Stimulated activated CD4-positive, alpha-beta T cell treated with anti-CD3 and anti-CD28 coated beads, Interleukin-12 subunit alpha, Interleukin-12 subunit beta, amount 100 ng/mL, for 48 hours (primary cell): ENCODE data around the gene DOHH.
"Not testable (repeated sequence)": the region's sequence is repeated elsewhere in the genome, so short reads cannot be mapped to it uniquely, and the experiment has no call there.

Source experiments
- DNase-seq, 3 donors: peaks; one replicate each; pipeline ENCODE4 v3.0.0-alpha.2; 2020; ENCODE audit warnings: low read depth in 2 of 3, low spot score in 1 of 3

Gene DOHH

GRCh38 chr19:3520166-3521103, 20.0 kb upstream of the DOHH start:
- no peak for DNase-seq

- DNase-seq, result no peak
These were observed 18.7 kb upstream of the DOHH start for GRCh38 chr19:3519126-3519525.

- no peak for DNase-seq
These were observed 18.2 kb upstream of the DOHH start for GRCh38 chr19:3518659-3519058.

GRCh38 chr19:3518255-3518654, 17.8 kb upstream of the DOHH start:
- DNase-seq, result no peak

GRCh38 chr19:3517638-3518037, 17.2 kb upstream of the DOHH start:
- DNase-seq, result no peak

GRCh38 chr19:3516675-3517207, 16.3 kb upstream of the DOHH start:
- DNase-seq, result no peak

- no peak for DNase-seq
These were observed 15.5 kb upstream of the DOHH start for GRCh38 chr19:3515891-3516422.

- no peak for DNase-seq
These were observed 14.5 kb upstream of the DOHH start for GRCh38 chr19:3514930-3515329.

- no peak for DNase-seq
These were observed 13.0 kb upstream of the DOHH start for GRCh38 chr19:3513229-3514140.

GRCh38 chr19:3512562-3513228, 12.2 kb upstream of the DOHH start:
- no peak for DNase-seq

- no peak for DNase-seq
These were observed 11.2 kb upstream of the DOHH start for GRCh38 chr19:3511506-3512251.

- no peak for DNase-seq
These were observed 10.3 kb upstream of the DOHH start for GRCh38 chr19:3510727-3511126.

- peak in 2 of 3 donors; percentile 24 to 42 for DNase-seq
These were observed 9.1 kb upstream of the DOHH start for GRCh38 chr19:3509566-3509989.

- DNase-seq, result no peak
These were observed 8.5 kb upstream of the DOHH start for GRCh38 chr19:3508771-3509535.

- not testable (repeated sequence) for DNase-seq
These were observed 7.7 kb upstream of the DOHH start for GRCh38 chr19:3508121-3508661.

GRCh38 chr19:3507371-3508120, 7.1 kb upstream of the DOHH start:
- peak in 1 of 3 donors; percentile 17 for DNase-seq

GRCh38 chr19:3506384-3507340, 6.2 kb upstream of the DOHH start:
- no peak for DNase-seq
